Measurements from ENCODE around the gene ZBTB1.
A peak's percentile ranks its signal among the peaks of the same experiment; 100 is the strongest.
"Not testable (repeated sequence)": the region's sequence is repeated elsewhere in the genome, so short reads cannot be mapped to it uniquely, and the experiment has no call there.

ZBTB1 gene

DNA sequence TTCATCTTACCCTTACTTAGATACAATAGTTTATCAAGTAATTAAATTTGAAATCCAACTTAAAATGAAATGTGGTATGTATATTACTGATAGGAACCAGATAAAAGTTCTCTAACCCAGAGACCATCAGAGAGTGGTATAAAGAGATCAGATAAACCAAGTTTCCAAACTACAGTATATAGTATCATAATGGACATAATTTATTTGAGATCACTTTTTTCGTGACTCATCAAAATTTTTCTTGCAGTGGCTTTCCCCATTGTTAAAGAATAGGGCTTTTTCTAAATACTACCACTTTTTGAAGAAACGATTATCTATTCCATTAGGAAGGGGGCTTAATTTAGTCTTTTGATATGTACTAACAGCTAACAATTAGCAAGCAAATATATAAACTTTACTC lies 20.8 kb downstream of the ZBTB1 start:
- DNase-seq (ENCODE audit: low read depth) = no peak

DNA sequence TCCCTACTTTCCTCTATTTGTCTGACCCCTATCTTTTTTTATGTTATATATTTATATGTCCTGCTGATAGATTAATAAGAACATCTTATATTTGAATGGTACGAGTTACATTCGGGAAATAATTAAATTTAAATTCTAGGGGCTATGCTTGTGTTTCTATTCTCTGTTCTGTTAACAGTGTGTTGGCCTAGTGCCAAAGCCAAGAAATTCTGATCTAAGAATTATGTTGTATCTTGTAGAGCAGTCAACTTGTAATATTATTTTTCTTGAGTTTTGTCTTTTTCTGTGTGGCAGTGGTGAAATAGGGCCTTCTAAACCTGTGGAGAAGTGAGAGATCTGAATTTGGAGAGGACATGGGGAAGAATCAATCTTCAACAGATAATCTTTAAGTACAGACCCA lies 27.0 kb downstream of the ZBTB1 start:
- no peak for DNase-seq (ENCODE audit: low read depth)

DNA sequence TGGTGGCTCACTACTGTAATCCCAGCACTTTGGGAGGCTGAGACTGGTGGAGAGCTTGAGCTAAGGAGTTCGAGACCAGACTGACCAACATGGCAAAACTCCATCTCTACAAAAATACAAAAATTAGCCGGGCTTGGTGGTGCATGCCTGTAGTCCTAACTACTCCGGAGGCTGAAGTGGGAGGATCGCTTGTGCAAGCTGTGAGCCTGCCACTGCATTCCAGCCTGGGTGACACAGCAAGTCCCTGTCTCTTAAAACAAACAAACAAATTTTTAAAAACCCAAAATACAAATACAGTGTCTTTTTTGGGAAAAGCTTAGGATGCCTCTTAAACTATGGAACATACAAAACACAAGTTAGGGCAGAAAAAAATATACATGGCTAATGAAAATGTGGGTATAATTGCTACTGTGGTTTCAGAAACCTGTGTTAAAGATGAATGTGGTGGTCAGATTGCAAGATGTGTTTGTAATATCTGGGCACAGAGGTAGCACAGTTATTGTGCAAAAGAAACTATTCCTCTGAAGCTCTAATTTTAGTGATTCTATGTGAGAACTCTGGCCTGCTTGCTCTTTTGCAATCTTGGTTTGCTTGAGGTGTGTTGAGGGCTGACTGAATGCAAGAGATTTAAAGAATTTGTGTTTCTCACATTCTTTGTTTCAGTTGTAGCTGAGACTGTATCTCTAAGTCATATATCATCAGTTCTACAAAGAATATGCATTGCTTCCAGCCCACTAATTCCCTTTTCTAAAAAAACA lies 32.1 kb downstream of the ZBTB1 start:
- no peak for DNase-seq (ENCODE audit: low read depth)

DNA sequence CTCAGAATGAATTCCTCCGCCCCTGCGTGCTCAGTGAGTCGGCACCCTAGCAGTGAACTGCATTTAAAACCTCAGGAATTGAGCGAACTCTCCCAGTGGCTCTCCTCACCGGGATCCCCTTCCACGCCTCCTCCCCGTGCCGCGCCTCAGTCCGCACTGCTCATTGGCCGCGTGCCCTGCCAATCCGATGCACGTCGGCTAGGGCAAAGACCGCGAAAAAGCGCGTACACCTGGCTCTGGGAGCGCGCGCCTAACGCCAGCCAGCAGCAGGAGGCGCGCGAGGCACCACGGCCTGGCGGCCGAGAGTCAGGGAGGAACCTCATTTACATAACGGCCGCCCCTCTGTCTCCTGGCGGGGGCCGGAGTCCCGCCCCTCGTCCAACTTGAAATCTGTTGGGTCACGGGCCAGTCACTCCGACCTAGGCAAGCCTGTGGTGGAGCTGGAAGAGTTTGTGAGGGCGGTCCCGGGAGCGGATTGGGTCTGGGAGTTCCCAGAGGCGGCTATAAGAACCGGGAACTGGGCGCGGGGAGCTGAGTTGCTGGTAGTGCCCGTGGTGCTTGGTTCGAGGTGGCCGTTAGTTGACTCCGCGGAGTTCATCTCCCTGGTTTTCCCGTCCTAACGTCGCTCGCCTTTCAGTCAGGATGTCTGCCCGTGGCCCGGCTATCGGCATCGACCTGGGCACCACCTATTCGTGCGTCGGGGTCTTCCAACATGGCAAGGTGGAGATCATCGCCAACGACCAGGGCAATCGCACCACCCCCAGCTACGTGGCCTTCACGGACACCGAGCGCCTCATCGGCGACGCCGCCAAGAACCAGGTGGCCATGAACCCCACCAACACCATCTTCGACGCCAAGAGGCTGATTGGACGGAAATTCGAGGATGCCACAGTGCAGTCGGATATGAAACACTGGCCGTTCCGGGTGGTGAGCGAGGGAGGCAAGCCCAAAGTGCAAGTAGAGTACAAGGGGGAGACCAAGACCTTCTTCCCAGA lies 35.9 kb downstream of the ZBTB1 start, which contains the start of gene HSPA2:
Gene HSPA2, plus strand, starts transcription at position 534 of the 995 bp plus-strand sequence. Its CDS starts 109 bp downstream, at position 643.
- peak; percentile 90 for DNase-seq (ENCODE audit: low read depth)

- DNase-seq (ENCODE audit: low read depth) = no peak
Observed at GRCh38 chr14:64541261-64541971, 36.8 kb downstream of the ZBTB1 start.

GRCh38 chr14:64541972-64542835 lies 37.6 kb downstream of the ZBTB1 start:
- DNase-seq (ENCODE audit: low read depth) = no peak

DNA sequence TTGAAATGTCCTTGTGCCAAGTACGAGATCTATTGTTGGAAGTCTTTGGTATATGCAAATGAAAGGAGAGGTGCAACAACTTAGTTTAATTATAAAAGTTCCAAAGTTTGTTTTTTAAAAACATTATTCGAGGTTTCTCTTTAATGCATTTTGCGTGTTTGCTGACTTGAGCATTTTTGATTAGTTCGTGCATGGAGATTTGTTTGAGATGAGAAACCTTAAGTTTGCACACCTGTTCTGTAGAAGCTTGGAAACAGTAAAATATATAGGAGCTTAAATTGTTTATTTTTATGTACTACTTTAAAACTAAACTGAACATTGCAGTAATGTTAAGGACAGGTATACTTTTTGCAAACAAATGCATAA lies 38.2 kb downstream of the ZBTB1 start:
- DNase-seq (ENCODE audit: low read depth) = no peak

GRCh38 chr14:64544607-64545312 lies 40.2 kb downstream of the ZBTB1 start:
- no peak for DNase-seq (ENCODE audit: low read depth)

- no peak for DNase-seq (ENCODE audit: low read depth)
Observed at GRCh38 chr14:64549016-64549415, 44.4 kb downstream of the ZBTB1 start.

DNA sequence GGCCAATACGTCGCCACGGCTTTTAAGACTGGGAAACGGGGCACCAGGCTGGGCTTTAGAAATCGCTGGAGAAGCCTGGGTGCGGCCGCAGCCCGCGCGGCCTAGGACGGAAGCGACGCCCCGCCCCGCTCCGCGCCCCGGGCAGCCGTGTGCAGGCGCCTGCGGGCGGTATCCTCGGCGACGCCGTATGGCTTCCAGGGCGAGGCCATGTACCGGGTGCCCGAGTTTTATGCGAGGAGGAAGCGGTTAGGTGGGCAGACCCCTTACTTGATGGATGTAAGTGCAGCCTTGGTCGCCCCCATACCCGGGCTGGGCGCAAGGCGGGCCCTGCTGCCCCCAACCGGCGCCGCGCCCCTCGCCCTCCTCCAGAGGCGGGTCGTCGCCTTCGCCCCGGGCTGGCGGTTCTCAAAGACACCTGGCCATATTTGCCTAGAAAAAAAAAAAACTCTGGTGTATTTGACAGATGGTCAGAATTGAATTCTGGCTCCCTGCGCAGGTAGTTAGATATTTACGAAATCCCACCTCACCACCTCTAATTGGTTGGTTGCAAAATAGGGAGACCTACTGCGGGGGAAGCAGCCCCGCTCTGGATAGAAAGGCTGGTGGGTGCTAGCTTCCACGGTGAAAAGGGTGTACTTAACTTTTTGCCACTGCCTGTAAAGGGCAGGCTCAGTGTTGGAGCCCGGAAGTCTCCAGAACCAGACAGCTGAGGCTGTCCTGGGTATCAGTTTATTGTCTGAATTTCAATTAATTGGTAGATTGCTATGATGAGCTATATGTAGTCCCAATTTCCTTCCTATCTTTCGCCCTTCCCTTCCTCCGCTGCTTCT lies 45.4 kb downstream of the ZBTB1 start, which contains the start of gene PPP1R36:
Gene PPP1R36, plus strand, starts transcription at position 171 of the 830 bp plus-strand sequence. Its CDS starts 37 bp downstream, at position 208.
- DNase-seq (ENCODE audit: low read depth) = no peak

GRCh38 chr14:64550621-64551333 lies 46.2 kb downstream of the ZBTB1 start:
- DNase-seq (ENCODE audit: low read depth) = no peak

DNA sequence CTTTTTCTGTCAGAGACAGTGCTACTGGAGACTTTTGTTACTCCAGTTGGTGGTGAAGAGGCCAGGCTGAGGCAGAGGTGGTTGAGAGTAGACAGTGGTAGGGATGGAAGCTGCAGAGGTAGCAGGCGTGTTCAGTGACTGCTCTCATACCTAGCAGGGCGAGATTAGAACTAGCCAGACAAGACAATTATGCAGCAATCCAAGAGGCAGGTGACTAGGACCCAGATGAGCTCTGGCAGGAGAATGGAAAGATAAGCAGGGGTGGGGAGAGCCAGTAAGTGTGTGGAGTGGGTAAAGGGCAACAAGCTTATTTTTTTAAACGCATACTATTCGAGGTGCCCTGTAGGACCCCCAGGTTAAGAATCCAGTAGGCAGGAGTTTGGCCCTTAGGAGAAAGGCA lies 50.0 kb downstream of the ZBTB1 start:
- no peak for DNase-seq (ENCODE audit: low read depth)

- no peak for DNase-seq (ENCODE audit: low read depth)
Observed at GRCh38 chr14:64556526-64556925, 52.0 kb downstream of the ZBTB1 start.

- not testable (repeated sequence) for DNase-seq (ENCODE audit: low read depth)
Observed at GRCh38 chr14:64558216-64558615, 53.6 kb downstream of the ZBTB1 start.

- DNase-seq (ENCODE audit: low read depth) = no peak
Observed at GRCh38 chr14:64561631-64562030, 57.1 kb downstream of the ZBTB1 start.

- DNase-seq (ENCODE audit: low read depth) = no peak
Observed at GRCh38 chr14:64562436-64562835, 57.9 kb downstream of the ZBTB1 start.

DNA sequence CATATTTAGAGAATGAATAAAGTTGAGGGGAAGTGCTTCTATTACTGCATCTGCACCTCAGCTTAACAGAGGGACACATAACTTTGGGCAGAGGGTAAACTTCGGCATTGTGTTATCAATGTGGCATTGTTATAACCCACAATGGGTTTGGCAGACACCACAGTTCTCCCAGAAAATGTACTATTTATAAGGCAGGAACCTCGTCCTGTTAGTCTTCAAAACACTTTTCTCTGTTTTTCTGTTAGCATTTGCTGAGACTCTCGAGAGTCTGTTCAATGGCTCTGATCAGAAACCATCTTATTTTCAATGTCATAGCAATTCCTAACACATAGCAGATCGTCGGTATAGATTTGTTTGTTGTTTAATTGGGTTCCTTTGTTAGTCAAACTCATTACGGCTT lies 59.1 kb downstream of the ZBTB1 start:
- no peak for DNase-seq (ENCODE audit: low read depth)

- no peak for DNase-seq (ENCODE audit: low read depth)
Observed at GRCh38 chr14:64566651-64567122, 62.1 kb downstream of the ZBTB1 start.

GRCh38 chr14:64569138-64569631 lies 64.6 kb downstream of the ZBTB1 start:
- no peak for DNase-seq (ENCODE audit: low read depth)
